Body of pancreas (tissue), 4 donors: ENCODE data around the gene CLK4. TPM values are rescaled to one million over a fixed set of nuclear protein-coding genes. Genes with fewer than 3 reads are reported as not detected.

Experiments
- ATAC-seq: fragments of 150-250 bp; one replicate; pipeline ENCODE4 v1.9.1; 2016
- DNase-seq, 4 donors: peaks; one replicate each; pipeline ENCODE4 v3.0.0-alpha.2; 2019
- H3K27ac ChIP-seq, 4 donors: fragments of 200-600 bp; sonication (generic); 1 replicate in 3 of 4; 2 replicates in 1 of 4; pipeline versions ENCODE4 v1.5.1 to v1.6.1; 2016 to 2019; ENCODE audit warnings: mild to moderate bottlenecking in 1 of 4, mixed read lengths in 1 of 4, moderate library complexity in 1 of 4
- H3K27me3 ChIP-seq, 2 donors: fragments of 200-600 bp; sonication (generic); one replicate each; pipeline ENCODE4 v1.6.0; 2016; ENCODE audit warnings: mild to moderate bottlenecking in 1 of 2
- H3K36me3 ChIP-seq, 2 donors: fragments of 200-600 bp; sonication (generic); replicated peaks in 1 of 2; 2 replicates each; pipeline ENCODE4 v1.5.1; 2016; ENCODE audit warnings: low read depth in 2 of 2; ENCODE audit not compliant: insufficient read depth in 1 of 2
- H3K4me1 ChIP-seq: fragments of 200-600 bp; sonication (generic); one replicate; pipeline ENCODE4 v1.6.0; 2016
- H3K4me3 ChIP-seq, 2 donors: fragments of 200-600 bp; sonication (generic); 1 replicate in 1 of 2; 2 replicates in 1 of 2; pipeline ENCODE4 v1.5.1; 2016 to 2019
- H3K9me3 ChIP-seq, 3 donors: fragments of 200-600 bp; sonication (generic); 1 replicate in 2 of 3; 2 replicates in 1 of 3; pipeline ENCODE4 v1.5.1; 2016
- CTCF ChIP-seq, 7 experiments: fragments of 450-650 bp in 4 of 7; fragments of 200-600 bp in 3 of 7; sonication (generic) in 3 of 7; IDR thresholded peaks; one replicate each; pipeline ENCODE4 v1.5.1; 2016 to 2019; ENCODE audit warnings: antibody characterized with exemption in 7 of 7
- POLR2A ChIP-seq, 3 donors: fragments of 450-650 bp; IDR thresholded peaks; one replicate each; pipeline ENCODE4 v1.6.1; 2016; ENCODE audit warnings: antibody characterized with exemption in 3 of 3, mild to moderate bottlenecking in 2 of 3
- WGBS, 2 donors: methylation state at CpG; one replicate each; pipeline ENCODE4 v1.1.5; 2017; 5-methylcytosine and 5-hydroxymethylcytosine counted together
- intact Hi-C: fragments of 100-400 bp; cut with DNase I; formaldehyde crosslinking; loops from one replicate; pipeline ENCODE4 v1.15.1; 2023
- total RNA-seq, 2 donors: library from RNA; depleted of rRNA; stranded (reverse); fragments of >200 nt; gene quantifications; one replicate each; pipeline ENCODE4 v1.1.0, GENCODE V29; 2016

The CLK4 gene
- total RNA-seq, 2 donors from 2014 or later = 46.5 to 49.0 TPM

GRCh38 chr5:178590141-178590923 lies 36.5 kb downstream of the CLK4 start, which contains the start of gene COL23A1:
TSS of gene COL23A1 (minus strand) at chr5:178590393.
- Histone ChIP-seq H3K36me3 (no peaks in the 10 kb centered on the region), H3K4me3 (no peak within 1 kb of the TSS), H3K27me3 (peaks cover 0 to 11% of the 10 kb centered on the region in 2 donors), H3K4me1 (peaks cover 14% of the 10 kb centered on the region), H3K9me3 (peaks cover 0 to 5% (median 0%) of the 10 kb centered on the region in 3 donors), H3K27ac (no peak within 1 kb of the TSS)
- TF ChIP-seq POLR2A (IDR thresholded peaks at IDR 0.05) = no peak
- TF ChIP-seq CTCF (IDR thresholded peaks at IDR 0.05) = peak in 6 of 7 experiments; percentile 19 to 57 (median 41)
- intact Hi-C loops = no loop called here
- 1 to 7% methylated on average over 11 to 61 of the region's 78 CpGs for whole genome bisulfite sequencing, 2 donors
- DNase-seq (peak in 2 of 4 donors; percentile 34 to 35), ATAC-seq (peak; percentile 29)

- H3K27me3 ChIP-seq = peaks cover 0 to 11% of the 10 kb centered on the region in 2 donors
- peaks cover 14% of the 10 kb centered on the region for H3K4me1 ChIP-seq
- ATAC-seq (peak; percentile 43), DNase-seq (peak in 2 of 4 donors; percentile 10 to 30)
- no peaks in the 10 kb centered on the region for H3K36me3 ChIP-seq
- no peaks in the 10 kb centered on the region for H3K9me3 ChIP-seq
- TF ChIP-seq POLR2A (IDR thresholded peaks at IDR 0.05) (no peak), CTCF (IDR thresholded peaks at IDR 0.05) (peak in 1 of 7 experiments; percentile 14)
- H3K27ac ChIP-seq = no peak overlapping the region
- 6 to 15% methylated on average over 41 to 81 of the region's 91 CpGs for WGBS, 2 donors
- intact Hi-C loops = no loop called here
- H3K4me3 ChIP-seq = no peak overlapping the region
These were observed 37.4 kb downstream of the CLK4 start for GRCh38 chr5:178589180-178590140.

- no peak for ATAC-seq
- H3K4me1 ChIP-seq = peaks cover 14% of the 10 kb centered on the region
- TF ChIP-seq CTCF (IDR thresholded peaks at IDR 0.05) = no peak
- no peak for TF ChIP-seq POLR2A (IDR thresholded peaks at IDR 0.05)
- intact Hi-C loops = no loop called here
- WGBS, 2 donors = 50 to 67% methylated on average over 3 to 8 of the region's 8 CpGs
- H3K36me3 ChIP-seq = no peaks in the 10 kb centered on the region
- peaks cover 0 to 11% of the 10 kb centered on the region in 2 donors for H3K27me3 ChIP-seq
- H3K4me3 ChIP-seq = no peak overlapping the region
- H3K27ac ChIP-seq = no peak overlapping the region
- no peaks in the 10 kb centered on the region for H3K9me3 ChIP-seq
- no peak for DNase-seq
These were observed 38.1 kb downstream of the CLK4 start for GRCh38 chr5:178588769-178589168.

- WGBS, 2 donors = 51 to 55% methylated on average over 12 to 13 of the region's 13 CpGs
These were observed 38.9 kb downstream of the CLK4 start for GRCh38 chr5:178587763-178588611.

More at GRCh38 chr5:178587763-178588611, 38.9 kb downstream of the CLK4 start:
- intact Hi-C loops = no loop called here
- Histone ChIP-seq H3K27me3 (peaks cover 0 to 11% of the 10 kb centered on the region in 2 donors), H3K4me3 (no peak overlapping the region), H3K27ac (no peak overlapping the region), H3K9me3 (no peaks in the 10 kb centered on the region), H3K4me1 (peaks cover 14% of the 10 kb centered on the region), H3K36me3 (no peaks in the 10 kb centered on the region)
- ATAC-seq (no peak), DNase-seq (no peak)
- no peak for TF ChIP-seq POLR2A (IDR thresholded peaks at IDR 0.05)
- no peak for TF ChIP-seq CTCF (IDR thresholded peaks at IDR 0.05)
